Activated CD4-positive, alpha-beta T cell treated with anti-CD3 and anti-CD28 coated beads, Interleukin-2, amount 10 ng/mL, durations not matched to agents 7 days and 5 days (primary cell): Measurements from ENCODE around the gene LTO1. TPM values are rescaled to one million over a fixed set of nuclear protein-coding genes. Genes with fewer than 3 reads are reported as not detected.

Experiments used
- CTCF ChIA-PET: fragments of 350-600 bp; sonication (Branson Sonifier 250); formaldehyde crosslinking; loops from one replicate; lab custom pipeline; 2021; ENCODE audit warnings: antibody characterized with exemption; lab: Charles Lee
- POLR2A ChIA-PET: fragments of 350-600 bp; sonication (Branson Sonifier 250); formaldehyde crosslinking; loops from one replicate; lab custom pipeline; 2021; ENCODE audit warnings: antibody characterized with exemption; lab: Charles Lee
- DNase-seq: peaks from one replicate; pipeline ENCODE4 v3.0.0-alpha.2; 2020
- H3K27ac Mint-ChIP-seq: one replicate; pipeline ENCODE4 v1.8.0; 2021; ENCODE audit warnings: mild to moderate bottlenecking, moderate library complexity, mixed read lengths
- H3K27me3 Mint-ChIP-seq: one replicate; pipeline ENCODE4 v1.8.0; 2021; ENCODE audit warnings: mixed read lengths
- H3K36me3 Mint-ChIP-seq: one replicate; pipeline ENCODE4 v1.8.0; 2021; ENCODE audit warnings: low read depth, mixed read lengths
- H3K4me1 Mint-ChIP-seq: one replicate; pipeline ENCODE4 v1.8.0; 2021; ENCODE audit warnings: mixed read lengths
- H3K4me3 Mint-ChIP-seq: one replicate; pipeline ENCODE4 v1.8.0; 2021; ENCODE audit warnings: mild to moderate bottlenecking, moderate library complexity, mixed read lengths
- H3K9me3 Mint-ChIP-seq: one replicate; pipeline ENCODE4 v1.8.0; 2021; ENCODE audit warnings: mixed read lengths
- total RNA-seq, 2 experiments: library from RNA; stranded (reverse); gene quantifications; one replicate each; pipeline ENCODE4 v1.2.3, GENCODE V29; 2021

Gene LTO1
- total RNA-seq, 2 experiments from 2014 or later = 30.7 to 34.0 TPM

GRCh38 chr11:69705901-69706787 is 31.0 kb upstream of the LTO1 start:
- peaks cover 43% of the 10 kb centered on the region for H3K27me3 Mint-ChIP-seq
- DNase-seq = no peak
- H3K9me3 Mint-ChIP-seq = no peaks in the 10 kb centered on the region
- CTCF ChIA-PET = no interaction called here
- no peak overlapping the region for H3K27ac Mint-ChIP-seq
- no peaks in the 10 kb centered on the region for H3K36me3 Mint-ChIP-seq
- H3K4me3 Mint-ChIP-seq = no peak overlapping the region
- POLR2A ChIA-PET = interaction anchor here (0.6 kb wide), 1 partner anchor 313 kb away, joined by 3 read pairs; no protein-coding TSS in a partner anchor
- H3K4me1 Mint-ChIP-seq = peaks cover 4% of the 10 kb centered on the region

DNA sequence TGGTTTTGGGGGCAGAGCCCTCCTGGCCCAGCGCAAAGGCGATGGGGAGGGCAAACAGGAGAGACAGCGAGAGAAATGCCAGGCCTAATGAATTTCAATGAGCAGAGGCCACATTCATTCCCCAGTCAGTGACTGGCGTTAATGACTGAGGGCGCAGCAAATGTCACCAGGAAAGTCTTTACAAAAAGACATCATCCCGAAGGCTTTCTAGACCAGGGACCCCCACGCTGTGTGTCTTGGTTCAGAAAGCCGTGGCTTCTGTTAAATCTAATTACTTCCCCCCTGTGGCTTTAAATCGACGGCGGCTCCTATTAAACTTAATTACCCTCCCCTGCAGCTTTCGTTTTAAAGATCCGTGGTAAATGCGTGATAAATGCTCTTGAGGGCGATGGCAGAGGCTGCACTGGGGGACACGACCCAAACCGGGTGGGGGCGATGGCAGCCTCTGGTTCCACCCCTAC is 30.2 kb upstream of the LTO1 start:
- Mint-ChIP-seq H3K4me1 (peaks cover 4% of the 10 kb centered on the region), H3K27me3 (peaks cover 50% of the 10 kb centered on the region), H3K9me3 (no peaks in the 10 kb centered on the region), H3K4me3 (no peak overlapping the region), H3K36me3 (no peaks in the 10 kb centered on the region), H3K27ac (no peak overlapping the region)
- no peak for DNase-seq
- CTCF ChIA-PET = no interaction called here
- POLR2A ChIA-PET = interaction anchor here (0.6 kb wide), 1 partner anchor 314 kb away, joined by 3 read pairs; no protein-coding TSS in a partner anchor

GRCh38 chr11:69704508-69705253 is 29.5 kb upstream of the LTO1 start:
- Mint-ChIP-seq H3K36me3 (no peaks in the 10 kb centered on the region), H3K27me3 (peaks cover 56% of the 10 kb centered on the region), H3K4me1 (peaks cover 4% of the 10 kb centered on the region), H3K9me3 (no peaks in the 10 kb centered on the region), H3K4me3 (no peak overlapping the region), H3K27ac (no peak overlapping the region)
- no peak for DNase-seq
- POLR2A ChIA-PET = no interaction called here
- CTCF ChIA-PET = interaction anchor here (0.5 kb wide), 1 partner anchor 16 kb away, joined by 4 read pairs; no protein-coding TSS in a partner anchor

DNA sequence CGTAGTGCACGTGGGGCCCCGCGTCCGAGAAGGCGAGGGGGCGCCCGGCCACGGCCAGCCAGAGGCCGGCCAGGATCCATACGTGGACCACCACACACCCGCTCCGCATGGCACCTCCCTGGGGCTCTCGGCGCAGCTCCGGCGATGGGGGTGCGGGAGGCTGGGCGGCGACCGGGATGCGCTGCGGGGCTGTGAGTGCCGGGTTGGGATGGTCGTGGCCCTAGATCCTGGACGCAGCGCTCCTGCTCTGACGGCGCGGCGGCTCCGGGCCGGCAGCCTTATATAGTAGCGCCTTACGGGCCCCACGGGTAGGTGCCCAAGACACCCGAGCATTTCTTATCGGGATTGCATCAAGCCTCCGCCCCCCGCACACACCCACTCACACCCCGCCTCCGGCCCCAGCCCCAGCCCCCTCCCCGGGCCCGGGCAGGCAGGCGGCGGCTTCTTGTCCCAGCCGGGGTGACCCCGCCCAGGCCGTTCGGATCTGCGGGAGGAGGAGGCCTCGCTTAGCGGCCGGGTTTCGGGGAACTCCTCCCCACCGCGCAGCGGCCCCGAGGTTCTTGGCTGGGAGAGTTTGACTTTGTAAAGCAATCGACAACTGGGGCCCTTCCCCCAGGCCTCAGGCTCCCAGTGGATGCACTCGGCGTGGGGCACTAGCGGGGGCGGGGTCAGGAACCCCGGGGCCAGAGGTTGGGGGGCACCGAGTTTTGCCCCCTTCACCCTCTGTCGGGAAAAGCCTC is 28.8 kb upstream of the LTO1 start, which contains the start of gene FGF19:
TSS of gene FGF19 (minus strand) at position 255 of the 740 bp plus-strand sequence. CDS start at position 109, 146 bp downstream.
- Mint-ChIP-seq H3K4me3 (no peak within 1 kb of the TSS), H3K4me1 (peaks cover 4% of the 10 kb centered on the region), H3K27ac (no peak within 1 kb of the TSS), H3K27me3 (peaks cover 56% of the 10 kb centered on the region), H3K9me3 (no peaks in the 10 kb centered on the region), H3K36me3 (no peaks in the 10 kb centered on the region)
- POLR2A ChIA-PET = no interaction called here
- DNase-seq = no peak
- CTCF ChIA-PET = no interaction called here

GRCh38 chr11:69703453-69703767 is 28.3 kb upstream of the LTO1 start:
- Mint-ChIP-seq H3K4me1 (peaks cover 4% of the 10 kb centered on the region), H3K36me3 (no peaks in the 10 kb centered on the region), H3K4me3 (no peak overlapping the region), H3K27ac (no peak overlapping the region), H3K27me3 (peaks cover 57% of the 10 kb centered on the region), H3K9me3 (no peaks in the 10 kb centered on the region)
- DNase-seq = no peak
- ChIA-PET POLR2A (no interaction called here), CTCF (no interaction called here)

DNA sequence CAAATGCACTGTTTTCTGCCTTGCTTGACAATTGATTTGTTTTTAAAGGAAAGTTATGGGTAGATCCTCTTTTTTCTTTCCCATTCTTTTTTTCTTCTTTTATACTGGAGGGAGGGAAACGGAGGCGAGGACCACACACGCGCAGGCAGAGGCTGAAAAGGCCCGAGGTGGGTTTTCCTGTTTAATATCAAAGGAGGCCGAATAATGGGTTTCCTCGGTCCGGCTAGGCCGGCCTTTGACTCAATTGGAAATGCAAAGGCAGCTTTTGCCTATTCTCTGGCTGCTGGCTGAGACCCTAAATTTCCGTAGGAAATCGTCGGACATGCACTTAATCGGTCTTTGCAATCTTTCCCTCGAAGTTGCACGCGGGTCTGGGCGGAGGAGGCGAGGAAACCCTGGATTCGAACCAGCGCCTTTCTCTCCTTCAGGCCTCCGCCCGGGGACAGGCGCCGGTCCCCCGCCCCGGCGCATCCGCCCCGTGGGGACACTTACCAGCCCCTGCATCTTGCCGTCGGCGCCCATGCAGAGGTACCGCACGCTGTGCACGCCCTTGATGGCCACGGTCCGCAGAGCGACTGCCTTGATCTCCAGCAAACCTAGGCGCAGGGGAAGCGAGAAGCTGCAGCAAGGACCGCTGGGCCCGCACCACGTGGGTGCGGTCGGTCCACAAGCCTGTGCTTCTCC is 27.8 kb upstream of the LTO1 start:
- Mint-ChIP-seq H3K27me3 (peaks cover 59% of the 10 kb centered on the region), H3K27ac (no peak overlapping the region), H3K36me3 (no peaks in the 10 kb centered on the region), H3K4me3 (no peak overlapping the region), H3K9me3 (no peaks in the 10 kb centered on the region), H3K4me1 (peaks cover 4% of the 10 kb centered on the region)
- ChIA-PET POLR2A (no interaction called here), CTCF (no interaction called here)
- no peak for DNase-seq

DNA sequence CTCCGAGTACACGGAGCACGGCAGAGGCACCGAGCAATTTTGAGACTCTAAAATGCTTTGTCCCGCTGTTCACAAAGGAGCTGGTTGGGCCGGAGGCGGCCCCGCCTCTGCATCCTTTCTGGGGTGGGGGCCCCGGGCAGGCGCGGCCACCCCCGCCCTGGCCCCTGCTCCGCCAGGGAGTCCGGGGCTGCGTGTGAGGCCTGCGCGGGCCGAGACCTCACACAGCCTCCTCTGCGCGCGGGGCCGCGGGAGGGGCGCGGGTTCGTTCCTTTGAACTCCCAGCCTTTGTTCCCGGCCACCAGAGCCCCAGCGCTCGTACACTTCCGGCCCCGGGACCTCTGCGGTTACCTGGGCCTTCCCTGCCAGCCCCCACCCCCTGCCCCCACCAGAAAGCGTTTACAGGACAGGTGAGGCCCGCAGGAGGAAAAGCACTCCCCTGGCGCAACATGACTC is 27.1 kb upstream of the LTO1 start:
- H3K4me1 Mint-ChIP-seq = peaks cover 4% of the 10 kb centered on the region
- POLR2A ChIA-PET = no interaction called here
- CTCF ChIA-PET = no interaction called here
- no peaks in the 10 kb centered on the region for H3K36me3 Mint-ChIP-seq
- H3K4me3 Mint-ChIP-seq = no peak overlapping the region
- H3K27me3 Mint-ChIP-seq = peaks cover 54% of the 10 kb centered on the region
- H3K27ac Mint-ChIP-seq = no peak overlapping the region
- no peaks in the 10 kb centered on the region for H3K9me3 Mint-ChIP-seq
- no peak for DNase-seq

DNA sequence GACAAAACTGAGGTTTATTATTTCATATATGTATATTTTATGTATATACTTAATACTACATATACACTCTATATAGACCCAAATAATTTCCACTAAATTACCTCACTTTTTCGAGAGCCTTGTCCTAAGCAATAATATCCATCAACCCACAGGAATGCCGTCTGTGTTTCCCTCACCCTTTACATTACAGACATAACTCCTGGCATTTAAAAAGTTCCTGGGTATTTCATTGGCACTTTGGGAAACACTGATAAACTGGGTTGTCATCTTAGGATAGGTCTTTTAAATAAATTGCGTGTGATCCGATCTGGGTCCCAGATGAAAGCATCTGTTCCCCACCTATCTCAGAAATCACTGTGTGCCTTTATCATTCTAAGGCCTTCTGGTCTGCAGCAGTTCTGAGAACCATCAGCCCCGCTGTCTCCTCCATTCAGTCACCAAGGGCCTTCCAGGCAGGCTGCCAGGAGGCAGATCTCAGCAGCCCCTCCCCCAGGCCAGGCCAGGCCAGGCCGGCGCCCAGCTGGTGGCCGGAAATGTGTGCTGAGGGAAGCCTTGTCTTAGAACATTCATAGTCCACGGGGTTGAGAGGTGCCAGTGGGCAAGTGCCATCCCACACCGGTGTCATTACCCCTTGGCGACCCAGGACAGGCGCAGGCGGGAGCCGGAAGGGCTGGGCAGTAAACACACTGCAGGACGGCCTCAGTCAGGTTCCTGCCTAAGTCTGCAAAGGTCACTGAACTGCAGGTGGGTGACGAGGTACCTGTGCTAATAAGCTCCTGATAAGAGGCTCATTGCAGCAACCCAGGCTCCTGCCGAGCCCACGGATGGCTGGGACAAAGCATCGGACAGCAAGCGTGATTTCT is 25.4 kb upstream of the LTO1 start:
- CTCF ChIA-PET = no interaction called here
- POLR2A ChIA-PET = no interaction called here
- no peak for DNase-seq
- Mint-ChIP-seq H3K36me3 (no peaks in the 10 kb centered on the region), H3K4me1 (peaks cover 4% of the 10 kb centered on the region), H3K27ac (no peak overlapping the region), H3K4me3 (no peak overlapping the region), H3K9me3 (no peaks in the 10 kb centered on the region), H3K27me3 (peaks cover 43% of the 10 kb centered on the region)

GRCh38 chr11:69699213-69699612 is 24.1 kb upstream of the LTO1 start:
- ChIA-PET CTCF (no interaction called here), POLR2A (no interaction called here)
- DNase-seq = no peak
- Mint-ChIP-seq H3K36me3 (no peaks in the 10 kb centered on the region), H3K27ac (no peak overlapping the region), H3K27me3 (peaks cover 32% of the 10 kb centered on the region), H3K9me3 (no peaks in the 10 kb centered on the region), H3K4me3 (no peak overlapping the region), H3K4me1 (peaks cover 2% of the 10 kb centered on the region)

DNA sequence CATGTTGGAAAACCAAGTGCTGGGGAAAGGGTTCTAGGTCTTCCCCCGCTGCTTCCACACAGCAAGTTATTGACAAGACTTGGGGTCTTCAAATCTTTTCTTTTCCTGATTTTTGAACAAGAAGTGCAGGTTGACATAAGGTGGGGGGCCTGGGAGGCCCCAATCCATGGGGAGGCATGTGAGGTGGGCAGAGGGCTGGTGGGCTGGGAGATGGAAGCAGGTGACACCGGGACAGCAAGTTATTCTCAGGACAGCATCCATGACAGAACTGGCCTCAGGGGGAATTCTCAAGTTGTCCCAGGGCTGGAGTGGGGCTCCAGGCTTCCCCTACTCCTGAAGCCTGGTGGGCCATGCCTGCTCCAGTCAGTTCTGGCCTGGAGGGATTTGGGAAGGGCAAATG is 23.2 kb upstream of the LTO1 start:
- no peaks in the 10 kb centered on the region for H3K9me3 Mint-ChIP-seq
- ChIA-PET POLR2A (no interaction called here), CTCF (interaction anchor here (0.6 kb wide), 1 partner anchor 1304 kb away, joined by 3 read pairs; no protein-coding TSS in a partner anchor)
- no peak overlapping the region for H3K27ac Mint-ChIP-seq
- H3K4me1 Mint-ChIP-seq = peaks cover 2% of the 10 kb centered on the region
- no peak for DNase-seq
- H3K36me3 Mint-ChIP-seq = no peaks in the 10 kb centered on the region
- H3K4me3 Mint-ChIP-seq = no peak overlapping the region
- peaks cover 34% of the 10 kb centered on the region for H3K27me3 Mint-ChIP-seq

DNA sequence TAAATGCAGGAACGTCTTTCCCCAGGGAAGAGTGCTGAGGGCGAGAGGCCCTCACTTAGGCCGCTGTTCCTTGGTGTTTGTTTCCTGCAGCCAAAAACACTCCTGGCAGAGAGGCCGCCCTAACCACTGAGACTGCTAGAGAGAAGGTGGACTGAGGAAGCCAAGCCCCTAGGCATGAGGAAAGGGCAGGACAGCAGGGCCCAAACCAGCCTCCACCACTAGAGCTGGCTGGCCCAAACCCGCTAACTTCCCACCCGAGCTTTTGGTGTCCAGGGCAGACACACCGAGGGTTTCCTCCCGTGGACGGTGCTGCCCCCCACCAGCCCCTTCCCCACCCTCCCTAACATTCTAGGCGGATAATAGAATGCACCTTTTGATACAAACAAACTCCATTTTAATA is 22.7 kb upstream of the LTO1 start:
- POLR2A ChIA-PET = no interaction called here
- H3K36me3 Mint-ChIP-seq = no peaks in the 10 kb centered on the region

More for the DNA sequence above, 22.7 kb upstream of the LTO1 start:
- H3K27me3 Mint-ChIP-seq = peaks cover 31% of the 10 kb centered on the region
- no peaks in the 10 kb centered on the region for H3K9me3 Mint-ChIP-seq
- H3K4me3 Mint-ChIP-seq = no peak overlapping the region
- no peaks in the 10 kb centered on the region for H3K4me1 Mint-ChIP-seq
- no peak for DNase-seq
- CTCF ChIA-PET = no interaction called here
- no peak overlapping the region for H3K27ac Mint-ChIP-seq
